A549 (cell line): ENCODE results near the gene OPCML. TPM values are rescaled to one million over a fixed set of nuclear protein-coding genes. Genes with fewer than 3 reads are reported as not detected.

ENCODE experiments used
- ATAC-seq, 2 experiments: fragments of 200-7000 bp in 1 of 2; fragments of >200 bp in 1 of 2; cut with Nextera tagmentation in 1 of 2; cut with Tn5 transposase in 1 of 2; 3 replicates each; pipeline versions ENCODE4 v1.8.0 to v1.9.1; 2018 to 2020; ENCODE audit warnings: mild to moderate bottlenecking in 1 of 2, moderate library complexity in 1 of 2
- CTCF ChIA-PET: fragments of 300-600 bp; sonication (Branson Sonifier 250); formaldehyde crosslinking; extraction: SDS; loops from one replicate; lab custom pipeline; 2021; ENCODE audit warnings: antibody characterized with exemption, inconsistent platforms; lab: Yijun Ruan, JAX
- POLR2A ChIA-PET: fragments of 350-600 bp; formaldehyde crosslinking; extraction: SDS; loops from one replicate; lab custom pipeline; 2021; ENCODE audit warnings: antibody characterized with exemption, inconsistent platforms; lab: Yijun Ruan, JAX
- DNase-seq, 2 experiments: peaks; one replicate each; pipeline versions ENCODE4 v3.0.0 to v3.0.0-alpha.2; 2011 to 2016; ENCODE audit warnings: low read depth in 1 of 2, low spot score in 1 of 2
- FAIRE-seq: peaks from 2 replicates; lab custom pipeline; 2011; peaks lifted over from hg19 to GRCh38; lab: Jason Lieb, UNC
- H3K27ac ChIP-seq, 2 experiments: fragments of >200 bp; sonication (Bioruptor Twin); formaldehyde crosslinking; 3 replicates each; pipeline ENCODE4 v1.5.1; 2016 to 2017
- H3K4me1 ChIP-seq: fragments of >200 bp; sonication (Bioruptor Twin); formaldehyde crosslinking; 3 replicates; pipeline ENCODE4 v1.6.1; 2016
- H3K4me2 ChIP-seq: fragments of >200 bp; sonication (Bioruptor Twin); formaldehyde crosslinking; 3 replicates; pipeline ENCODE4 v1.6.1; 2016
- H3K4me3 ChIP-seq: fragments of >200 bp; sonication (Bioruptor Twin); formaldehyde crosslinking; 3 replicates; pipeline ENCODE4 v1.5.1; 2016
- H3K9me3 ChIP-seq: fragments of >200 bp; sonication (Bioruptor Twin); formaldehyde crosslinking; 3 replicates; pipeline ENCODE4 v1.6.1; 2016
- BHLHE40 ChIP-seq: IDR thresholded peaks from 2 replicates; pipeline ENCODE4 v1.6.1; 2012; ENCODE audit warnings: low read depth, low read length, inconsistent platforms
- CBX8 ChIP-seq: fragments of 200-600 bp; sonication (generic); IDR thresholded peaks from 2 replicates; pipeline ENCODE4 v1.6.1; 2016
- CEBPB ChIP-seq, 2 experiments: fragments of >200 bp in 1 of 2; sonication (Bioruptor Twin) in 1 of 2; formaldehyde crosslinking in 1 of 2; IDR thresholded peaks; 2 replicates each; pipeline ENCODE4 v1.6.1; 2012 to 2016
- CHD2 ChIP-seq: fragments of 150-350 bp; IDR thresholded peaks from 2 replicates; pipeline ENCODE4 v1.6.1; 2014; ENCODE audit warnings: low read length; ENCODE audit not compliant: partially characterized antibody
- CHD4 ChIP-seq: fragments of 200-600 bp; sonication (generic); IDR thresholded peaks from 2 replicates; pipeline ENCODE4 v1.6.1; 2016; ENCODE audit warnings: antibody characterized with exemption, mild to moderate bottlenecking, borderline replicate concordance
- E2F6 ChIP-seq: IDR thresholded peaks from 2 replicates; pipeline ENCODE4 v1.6.1; 2012; ENCODE audit warnings: low read depth, borderline replicate concordance
- EHF ChIP-seq: fragments of 250-450 bp; sonication (Bioruptor Pico); IDR thresholded peaks from 2 replicates; pipeline ENCODE4 v1.5.0; 2020; ENCODE audit warnings: mild to moderate bottlenecking
- ELK1 ChIP-seq: fragments of 150-350 bp; IDR thresholded peaks from 2 replicates; pipeline ENCODE4 v1.6.1; 2014; ENCODE audit warnings: low read depth, mild to moderate bottlenecking, low read length
- ESRRA ChIP-seq: fragments of 150-350 bp; IDR thresholded peaks from 2 replicates; pipeline ENCODE4 v1.6.1; 2014; ENCODE audit warnings: mild to moderate bottlenecking, low read length, borderline replicate concordance
- FOSL2 ChIP-seq, 2 experiments: fragments of 450-650 bp in 1 of 2; fragments of >200 bp in 1 of 2; sonication (Bioruptor Twin) in 1 of 2; formaldehyde crosslinking; IDR thresholded peaks; 2 replicates each; pipeline versions ENCODE4 v1.5.0 to v1.6.1; 2016 to 2020; ENCODE audit warnings: mild to moderate bottlenecking in 1 of 2, moderate library complexity in 1 of 2
- HDAC2 ChIP-seq: fragments of 200-600 bp; sonication (generic); IDR thresholded peaks from 2 replicates; pipeline ENCODE4 v1.6.1; 2016
- HES2 ChIP-seq: fragments of >200 bp; sonication (Bioruptor Twin); formaldehyde crosslinking; IDR thresholded peaks from 2 replicates; pipeline ENCODE4 v1.6.1; 2016
- HOXB13 ChIP-seq: fragments of 250-450 bp; sonication (Bioruptor Pico); IDR thresholded peaks from 2 replicates; pipeline ENCODE4 v1.5.0; 2020; ENCODE audit warnings: low read depth, mild to moderate bottlenecking, moderate library complexity
- JUN ChIP-seq, 2 experiments: fragments of >200 bp; sonication (Bioruptor Twin); formaldehyde crosslinking; IDR thresholded peaks; 2 replicates in 1 of 2; 3 replicates in 1 of 2; pipeline ENCODE4 v1.6.1; 2016 to 2017
- KDM1A ChIP-seq: fragments of 200-600 bp; sonication (generic); IDR thresholded peaks from 2 replicates; pipeline ENCODE4 v1.6.1; 2016; ENCODE audit warnings: low read depth, mild to moderate bottlenecking
- MAZ ChIP-seq: fragments of 150-350 bp; IDR thresholded peaks from 2 replicates; pipeline ENCODE4 v1.6.1; 2014; ENCODE audit warnings: antibody characterized with exemption, low read depth, low read length, borderline replicate concordance
- MYC ChIP-seq: IDR thresholded peaks from 2 replicates; pipeline ENCODE4 v1.6.1; 2012; ENCODE audit warnings: mild to moderate bottlenecking, inconsistent platforms, low read length, improper control_type of control experiment, borderline replicate concordance
- NR3C1 ChIP-seq: fragments of >200 bp; sonication (Bioruptor Twin); formaldehyde crosslinking; IDR thresholded peaks from 3 replicates; pipeline ENCODE4 v1.6.1; 2017
- POLR2A ChIP-seq: IDR thresholded peaks from 2 replicates; pipeline ENCODE4 v1.6.1; 2012; ENCODE audit warnings: mild to moderate bottlenecking, low read length
- REST ChIP-seq: fragments of 200-600 bp; sonication (generic); IDR thresholded peaks from 2 replicates; pipeline ENCODE4 v1.6.1; 2016; ENCODE audit warnings: antibody characterized with exemption, mild to moderate bottlenecking, moderate library complexity
- RFX5 ChIP-seq: fragments of 450-650 bp; IDR thresholded peaks from 2 replicates; pipeline ENCODE4 v1.7.1; 2014; ENCODE audit warnings: antibody characterized with exemption, mild to moderate bottlenecking, moderate library complexity
- RNF2 ChIP-seq: fragments of 200-600 bp; sonication (generic); IDR thresholded peaks from 2 replicates; pipeline ENCODE4 v1.6.1; 2016; ENCODE audit warnings: low read depth, mild to moderate bottlenecking, antibody characterized with exemption, moderate library complexity, borderline replicate concordance
- USF2 ChIP-seq: fragments of 450-650 bp; IDR thresholded peaks from 2 replicates; pipeline ENCODE4 v1.6.1; 2014; ENCODE audit warnings: antibody characterized with exemption
- ZC3H11A ChIP-seq: fragments of 450-650 bp; IDR thresholded peaks from 2 replicates; pipeline ENCODE4 v1.6.1; 2014; ENCODE audit warnings: antibody characterized with exemption, mild to moderate bottlenecking
- ZFP36 ChIP-seq: fragments of 450-650 bp; IDR thresholded peaks from 2 replicates; pipeline ENCODE4 v1.6.1; 2014; ENCODE audit warnings: borderline replicate concordance; ENCODE audit not compliant: partially characterized antibody
- ZNF302 ChIP-seq: fragments of 250-450 bp; sonication (Bioruptor Pico); IDR thresholded peaks from 2 replicates; pipeline ENCODE4 v1.9.0; 2021; ENCODE audit warnings: inconsistent platforms, mild to moderate bottlenecking, moderate library complexity
- ZSCAN20 ChIP-seq: fragments of 250-450 bp; sonication (Bioruptor Pico); IDR thresholded peaks from 2 replicates; pipeline ENCODE4 v1.8.0; 2022; ENCODE audit warnings: mild to moderate bottlenecking, moderate library complexity
- WGBS: methylation state at CpG from one replicate; pipeline ENCODE4 v1.1.6; 2017; ENCODE audit errors: missing lambda C conversion rate; 5-methylcytosine and 5-hydroxymethylcytosine counted together
- polyA plus RNA-seq, 4 experiments: library from polyadenylated mRNA; depleted of rRNA in 3 of 4; stranded (reverse); fragments of >200 nt; fragmentation: RNase III in 1 of 4; extraction: RNeasy Plus Mini Kit Qiagen cat#74134 plus additional on column Dnase treatment in 1 of 4; gene quantifications; 2 replicates in 3 of 4; 3 replicates in 1 of 4; pipeline ENCODE4 v1.2.3, GENCODE V29; 2011 to 2017

Gene OPCML
- polyA plus RNA-seq, 2 of the 4 experiments (the other 2 are of a cell fraction), result not detected

- TF ChIP-seq ELK1 (no peak), ZC3H11A (no peak), HOXB13 (no peak), MAZ (no peak), RFX5 (no peak), MYC (no peak), ESRRA (no peak), POLR2A (no peak), E2F6 (no peak), ZNF302 (no peak), FOSL2 (IDR thresholded peaks at IDR 0.05) (no peak), FOSL2 (CRISPR knock-in tag; IDR thresholded peaks at IDR 0.05) (no peak)
Observed at GRCh38 chr11:133326332-133326731, 206.0 kb downstream of the OPCML start (continued).

GRCh38 chr11:133325711-133326110 lies 206.6 kb downstream of the OPCML start:
- no peaks in the 10 kb centered on the region for H3K4me1 ChIP-seq
- H3K9me3 ChIP-seq, result no peaks in the 10 kb centered on the region
- POLR2A ChIA-PET, result no interaction called here
- ATAC-seq (no peak), FAIRE-seq (no peak), DNase-seq (no peak)
- CTCF ChIA-PET, result no interaction called here
- TF ChIP-seq KDM1A, result no peak
- no peak for TF ChIP-seq REST
- no peak for TF ChIP-seq BHLHE40
- TF ChIP-seq CHD2, result no peak
- no peak for TF ChIP-seq JUN (IDR thresholded peaks at IDR 0.05)
- TF ChIP-seq HES2, result no peak
- no peak for TF ChIP-seq CEBPB (IDR thresholded peaks at IDR 0.05)
- no peak for TF ChIP-seq MYC
- TF ChIP-seq ZSCAN20 (CRISPR knock-in tag), result no peak
- no peak for TF ChIP-seq ZC3H11A
- no peak for TF ChIP-seq USF2
- no peak for TF ChIP-seq RNF2
- TF ChIP-seq HDAC2, result no peak
- TF ChIP-seq EHF, result no peak
- no peak for TF ChIP-seq HOXB13
- TF ChIP-seq CBX8, result no peak
- no peak for TF ChIP-seq FOSL2 (IDR thresholded peaks at IDR 0.05)
- TF ChIP-seq FOSL2 (CRISPR knock-in tag; IDR thresholded peaks at IDR 0.05), result no peak
- no peak for TF ChIP-seq NR3C1
- TF ChIP-seq CHD4, result no peak
- no peak for TF ChIP-seq ZFP36
- H3K4me3 ChIP-seq, result no peak overlapping the region
- no peak overlapping the region for H3K4me2 ChIP-seq
- H3K27ac ChIP-seq, result no peak overlapping the region
- 21% methylated on average over 3 of the region's 3 CpGs for WGBS
